Endothelial cell of hepatic sinusoid (primary cell): ENCODE data around the gene RFNG.

Source experiments
- in situ Hi-C: cut with HindIII; loops from 2 replicates; pipeline ENCODE4 v1.10.0; 2017; ENCODE audit warnings: low sequenced_read_pairs

The RFNG gene

DNA sequence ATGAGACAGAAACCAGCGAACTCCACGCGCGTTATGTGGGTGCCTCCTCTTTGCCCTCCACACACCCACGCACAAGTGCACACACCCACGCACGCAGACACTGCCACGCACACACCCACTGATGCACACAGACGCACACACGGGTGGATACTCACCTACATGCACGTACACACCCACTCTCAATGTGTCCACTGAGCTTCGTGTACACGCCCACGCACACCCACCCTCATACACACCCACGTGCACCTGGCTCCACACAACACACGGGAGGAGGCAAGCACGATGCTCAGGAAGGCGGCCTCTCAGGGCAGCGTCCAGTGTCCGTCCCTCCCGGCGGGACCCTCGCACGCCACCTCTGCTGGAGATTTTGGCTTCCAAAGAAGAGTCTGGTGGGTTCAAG is 4.2 kb downstream of the RFNG start:
- in situ Hi-C loops, result no loop called here

DNA sequence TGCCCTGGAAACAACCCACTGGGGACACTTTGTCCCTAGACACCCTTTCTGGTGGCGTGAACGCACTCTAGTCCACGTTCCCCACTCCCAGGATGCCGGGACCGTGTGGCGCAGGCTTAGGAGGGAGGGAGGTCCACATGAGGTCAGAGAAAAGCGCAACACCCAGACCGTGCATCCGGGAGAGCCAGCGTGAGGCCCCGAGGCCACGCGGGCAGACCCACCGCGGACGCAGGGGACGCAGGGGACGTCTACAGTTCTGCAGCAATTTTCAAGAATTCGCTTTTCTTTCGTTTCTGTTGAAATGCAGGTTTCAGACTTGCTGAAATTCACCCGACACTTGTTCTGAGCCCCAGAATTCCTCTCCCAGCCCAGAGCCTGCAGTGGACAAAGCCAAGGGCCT is 4.7 kb downstream of the RFNG start:
- in situ Hi-C loops, result no loop called here

DNA sequence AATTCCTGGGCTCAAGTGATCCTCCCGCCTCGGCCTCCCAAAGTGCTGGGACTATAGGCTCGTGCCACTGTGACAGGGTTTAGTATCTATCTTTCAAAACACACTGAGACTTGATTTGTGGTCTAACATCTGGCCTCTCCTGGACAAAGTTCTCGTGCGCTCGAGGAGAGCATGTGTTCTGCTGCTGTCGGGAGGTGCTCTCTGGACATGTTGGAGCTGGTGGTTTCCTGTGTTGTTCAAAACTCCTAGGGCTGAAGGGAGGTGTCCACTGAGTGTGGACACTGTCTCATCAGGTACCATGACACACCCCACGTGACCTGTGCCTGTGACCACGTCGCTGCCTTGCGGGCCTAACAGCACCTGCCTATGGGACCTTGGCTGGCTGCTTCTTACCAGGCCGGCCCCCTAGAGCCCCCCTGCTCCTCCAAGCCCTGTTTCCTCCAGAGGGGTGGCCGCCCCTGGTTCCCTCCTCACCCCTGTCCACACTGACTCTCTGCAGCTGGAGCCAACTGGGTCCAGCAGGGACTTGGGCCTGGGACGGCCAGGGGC is 5.6 kb downstream of the RFNG start:
- in situ Hi-C loops, result no loop called here

DNA sequence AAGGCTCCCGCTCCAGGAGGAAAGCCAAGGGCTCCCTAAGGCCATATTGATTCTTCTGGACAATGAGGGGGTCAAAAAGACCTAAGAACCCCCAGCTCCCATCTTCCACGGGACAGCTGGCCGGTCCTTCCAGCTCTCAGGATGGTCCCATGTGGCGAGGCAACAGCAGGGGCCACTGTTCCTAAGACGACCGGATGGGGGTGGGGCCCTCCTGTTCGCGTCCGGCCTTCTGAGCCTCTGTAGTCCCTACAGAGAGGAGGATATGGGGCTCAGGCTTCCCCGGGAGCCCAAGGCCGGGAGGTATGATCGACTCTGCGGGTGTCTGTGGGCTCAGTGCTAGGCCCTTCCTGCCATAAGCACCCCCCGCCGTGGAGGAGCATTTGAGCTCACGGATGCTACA is 8.1 kb downstream of the RFNG start:
- in situ Hi-C loops, result no loop called here

DNA sequence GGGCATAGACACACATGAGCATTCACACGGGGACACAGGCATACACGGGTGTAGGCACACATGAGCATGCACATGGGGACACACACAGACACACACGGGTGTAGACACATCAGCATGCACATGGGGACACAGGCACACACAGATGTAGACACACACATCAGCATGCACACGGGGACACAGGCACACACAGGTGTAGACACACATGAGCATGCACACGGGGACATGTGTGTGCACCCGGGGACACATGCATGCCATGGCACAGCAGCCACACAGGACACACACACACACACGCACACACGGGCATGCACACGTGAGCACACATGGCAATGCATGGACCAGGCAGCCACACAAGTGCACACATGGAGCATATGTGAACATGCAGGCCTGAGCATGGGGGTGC is 9.0 kb downstream of the RFNG start:
- in situ Hi-C loops, result no loop called here

DNA sequence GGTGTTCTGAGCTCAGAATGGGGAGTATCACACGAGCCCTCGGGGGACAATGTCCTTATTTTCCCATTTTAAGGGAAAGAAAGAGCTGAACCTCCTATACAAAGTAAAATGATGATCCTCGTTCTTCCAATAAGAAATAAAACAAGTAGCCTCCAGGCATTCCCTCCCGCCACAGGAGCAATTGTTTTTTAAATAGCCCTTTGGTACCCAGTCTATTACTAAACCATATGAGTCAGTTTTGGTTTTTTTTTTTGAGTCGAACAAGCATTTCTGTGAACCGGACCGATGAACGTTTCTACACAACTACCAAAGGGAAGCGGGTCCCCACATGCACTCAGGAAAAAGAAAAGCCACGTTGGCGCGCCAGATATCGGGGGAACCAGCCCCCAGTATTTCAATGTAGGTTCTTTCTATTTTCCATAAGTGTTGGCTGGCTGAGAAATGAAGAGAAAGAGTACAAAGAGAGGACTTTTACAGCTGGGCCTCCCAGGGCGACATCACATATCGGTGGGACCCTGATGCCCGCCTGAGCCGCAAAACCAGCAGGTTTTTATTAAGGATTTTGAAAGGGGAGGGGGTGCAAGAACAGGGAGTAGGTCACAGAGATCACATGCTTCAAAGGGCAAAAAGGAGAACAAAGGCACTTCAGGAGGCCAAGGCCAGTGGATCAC is 10.3 kb downstream of the RFNG start:
- in situ Hi-C loops, result no loop called here

DNA sequence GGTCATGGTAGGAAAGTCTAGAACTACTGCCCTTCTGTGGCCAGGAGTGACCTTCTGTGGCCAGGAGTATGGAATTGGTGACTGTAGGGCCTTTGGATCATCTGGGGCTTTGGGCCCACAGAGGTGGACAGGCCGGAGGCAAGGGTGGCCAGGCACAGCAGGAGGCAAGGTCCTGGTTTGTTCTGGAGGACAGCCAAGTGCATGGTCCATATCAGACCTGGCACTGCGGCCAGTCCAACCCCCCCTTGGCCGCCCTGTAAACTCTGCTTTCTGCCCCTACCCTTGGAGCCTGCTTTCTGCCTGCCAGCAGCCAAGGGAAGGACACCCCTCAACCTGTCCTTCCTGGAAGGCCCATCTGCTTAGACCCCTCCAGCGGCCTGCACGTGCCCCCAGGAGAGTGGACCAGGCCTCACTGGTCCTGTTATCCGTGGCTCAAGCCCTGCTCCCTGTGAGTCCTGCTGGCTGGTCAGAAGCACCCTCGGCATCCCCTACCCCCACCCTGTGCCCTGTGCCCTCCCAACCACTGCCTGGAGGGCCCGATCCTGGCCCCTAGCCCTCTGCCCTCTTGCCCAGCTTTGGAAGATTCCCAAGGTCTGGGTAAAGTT is 11.8 kb downstream of the RFNG start:
- in situ Hi-C loops, result loop anchor here (10.0 kb wide), 3 partner anchors 65 to 295 kb away; partner anchors contain the start of genes ASPSCR1, CSNK1D and SECTM1

DNA sequence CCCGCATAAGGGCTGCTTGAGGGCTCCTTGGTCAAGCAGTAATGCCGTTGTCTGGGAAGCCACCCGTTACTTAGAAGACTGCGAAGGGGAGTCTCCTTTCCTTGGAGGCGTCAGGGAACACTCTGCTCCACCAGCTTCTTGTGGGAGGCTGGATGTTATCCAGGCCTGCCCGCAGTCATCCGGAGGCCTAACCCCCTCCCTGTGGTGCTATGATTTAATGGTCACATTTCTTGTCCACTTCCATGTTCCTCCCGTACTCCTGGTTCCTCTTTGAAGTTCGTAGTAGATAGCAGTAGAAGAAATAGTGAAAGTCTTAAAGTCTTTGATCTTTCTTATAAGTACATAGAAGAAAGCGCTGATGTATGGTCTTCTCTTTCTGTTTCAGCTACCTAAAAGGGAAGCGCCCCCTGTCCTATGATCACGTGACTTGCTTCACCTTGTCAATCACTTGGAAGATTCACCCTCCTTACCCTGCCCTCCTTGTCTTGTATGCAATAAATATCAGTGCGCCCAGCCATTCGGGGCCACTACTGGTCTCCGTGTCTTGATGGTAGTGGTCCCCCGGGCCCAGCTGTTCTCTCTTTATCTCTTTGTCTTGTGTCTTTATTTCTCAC is 12.7 kb downstream of the RFNG start:
- in situ Hi-C loops, result loop anchor here (10.0 kb wide), 3 partner anchors 64 to 296 kb away; partner anchors contain the start of genes ASPSCR1, CSNK1D and SECTM1

DNA sequence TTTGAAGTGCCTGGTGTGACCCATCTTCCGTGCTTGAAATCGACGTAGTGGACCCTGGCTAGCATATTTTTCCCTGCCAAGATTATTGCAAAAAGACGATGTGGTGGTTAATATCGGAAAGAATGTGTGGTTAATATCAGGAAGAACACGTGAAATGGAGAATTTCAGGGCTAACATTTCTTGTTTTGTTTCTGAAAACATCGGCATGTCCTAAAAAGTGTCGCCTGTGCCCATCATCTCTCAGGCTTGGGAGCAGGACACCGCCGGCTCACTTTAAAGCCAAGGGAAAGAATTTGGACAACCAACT is 13.8 kb downstream of the RFNG start:
- in situ Hi-C loops, result loop anchor here (10.0 kb wide), 3 partner anchors 63 to 297 kb away; partner anchors contain the start of genes ASPSCR1, CSNK1D and SECTM1

DNA sequence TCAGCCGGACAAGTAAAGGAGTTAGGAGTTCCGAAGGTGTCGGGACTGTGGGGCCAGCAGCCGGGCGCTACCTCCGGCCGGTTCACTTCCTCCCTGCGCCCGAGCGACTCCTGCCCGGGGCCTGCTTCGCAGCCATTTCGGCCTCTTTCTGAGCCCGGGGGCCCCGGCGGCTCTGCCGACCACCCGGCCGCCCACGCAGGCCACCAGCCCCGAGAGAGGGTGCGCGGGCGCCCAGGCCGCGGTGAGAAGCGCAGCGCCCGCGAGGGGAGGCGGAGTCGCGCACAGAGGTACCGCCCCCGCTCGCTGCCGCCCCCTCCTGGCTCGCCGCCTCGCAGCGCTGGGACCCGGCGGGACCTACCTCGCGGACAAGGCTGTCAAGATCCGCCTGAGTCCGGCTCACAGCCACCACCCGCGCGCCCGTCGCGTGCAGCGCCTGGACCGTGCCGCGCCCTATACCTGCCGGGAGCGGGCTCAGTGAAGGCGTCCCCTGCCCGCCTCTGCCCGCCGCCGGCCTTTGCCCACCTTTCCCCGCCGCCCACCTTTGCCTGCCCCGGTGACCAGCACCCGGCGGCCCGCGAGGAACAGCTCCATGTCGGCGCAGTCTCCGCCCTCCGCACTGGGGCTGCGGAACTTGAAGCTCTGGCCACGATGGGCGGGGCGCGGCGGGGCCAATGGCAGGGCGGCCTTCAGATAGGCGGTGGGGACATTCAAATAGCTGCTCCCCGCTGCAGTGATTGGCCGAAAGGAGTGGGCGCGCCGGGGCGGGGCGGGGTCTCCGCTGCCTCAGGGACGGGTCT is 14.3 kb downstream of the RFNG start, which contains the start of gene DCXR:
Gene DCXR, minus strand, starts transcription at position 606 of the 797 bp plus-strand sequence. Its CDS starts 15 bp downstream, at position 591.
- in situ Hi-C loops, result loop anchor here (10.0 kb wide), 3 partner anchors 62 to 298 kb away; partner anchors contain the start of genes ASPSCR1, CSNK1D and SECTM1

DNA sequence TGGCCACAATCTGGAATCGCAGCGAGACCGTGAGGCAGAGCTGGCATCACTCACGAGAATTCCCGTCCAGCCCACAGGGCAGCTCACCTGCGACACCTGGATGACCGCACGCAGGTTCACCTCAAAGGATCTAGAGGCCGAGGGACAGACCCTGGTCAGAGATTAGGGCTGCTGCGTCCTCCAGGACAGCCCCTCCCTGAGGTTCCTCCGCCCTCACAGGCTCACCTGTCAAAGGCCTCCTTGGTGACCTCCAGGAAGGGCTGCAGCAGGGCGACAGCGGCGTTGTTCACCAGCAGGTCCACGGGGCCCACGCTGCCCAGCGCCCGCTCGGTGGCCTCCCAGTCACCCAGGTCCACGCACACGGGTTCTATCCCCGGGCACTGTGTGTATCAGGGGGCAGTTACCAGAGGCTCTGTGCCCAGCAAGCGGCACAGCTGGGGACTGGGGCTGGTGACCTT is 14.9 kb downstream of the RFNG start:
- in situ Hi-C loops, result loop anchor here (10.0 kb wide), 3 partner anchors 62 to 298 kb away; partner anchors contain the start of genes ASPSCR1, CSNK1D and SECTM1

DNA sequence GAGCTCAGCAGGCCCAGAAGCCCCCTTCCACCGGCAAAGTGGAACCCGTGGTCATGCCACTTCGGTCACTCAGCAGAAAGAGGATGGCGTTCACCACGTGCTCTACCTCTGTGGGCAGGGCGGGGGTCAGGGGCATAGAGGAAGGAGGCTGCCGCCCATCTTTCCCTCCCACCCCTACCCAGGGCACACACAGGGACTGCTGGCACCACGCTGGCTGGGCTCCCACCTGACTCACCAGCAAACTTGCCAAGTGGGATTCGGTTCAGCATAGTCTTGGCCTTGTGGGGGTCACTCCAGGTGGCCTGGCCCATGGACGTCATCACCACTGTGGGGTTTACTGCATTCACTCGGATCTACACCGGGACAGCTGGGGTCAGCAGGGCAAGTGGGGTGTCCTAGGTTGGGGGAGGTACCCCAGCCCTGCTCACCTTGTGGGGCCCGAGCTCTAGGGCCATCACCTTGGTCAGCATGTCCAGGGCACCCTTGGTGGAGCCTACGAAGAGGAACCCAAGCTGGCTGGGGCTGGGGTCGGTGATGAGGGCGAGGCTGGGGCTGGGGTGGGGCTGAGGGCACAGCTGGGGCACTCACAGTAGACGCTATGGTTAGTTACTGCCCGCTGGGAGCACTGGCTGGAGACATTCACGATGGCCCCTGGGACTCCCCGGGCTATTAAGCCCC is 15.5 kb downstream of the RFNG start:
- in situ Hi-C loops, result loop anchor here (10.0 kb wide), 3 partner anchors 61 to 299 kb away; partner anchors contain the start of genes ASPSCR1, CSNK1D and SECTM1

DNA sequence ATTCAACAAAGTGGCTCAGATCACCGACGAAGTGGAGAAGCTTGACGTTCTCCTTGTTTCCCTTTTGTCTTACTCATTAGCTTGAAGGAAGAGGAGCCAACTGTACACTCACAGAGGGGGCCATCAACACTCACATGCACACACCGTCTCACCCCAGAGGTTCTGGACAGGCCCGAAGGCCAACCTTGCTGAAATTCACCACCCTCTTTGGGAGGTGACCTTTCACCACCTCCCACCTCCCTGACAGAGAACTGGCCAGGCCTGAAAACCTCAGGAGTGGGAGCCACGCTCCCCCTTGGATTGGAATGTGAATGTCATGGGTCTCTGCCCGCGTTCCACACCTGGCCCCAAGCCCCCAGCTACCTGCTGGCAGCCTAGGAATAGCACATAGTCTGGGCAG is 16.1 kb downstream of the RFNG start:
- in situ Hi-C loops, result loop anchor here (10.0 kb wide), 3 partner anchors 61 to 299 kb away; partner anchors contain the start of genes ASPSCR1, CSNK1D and SECTM1

DNA sequence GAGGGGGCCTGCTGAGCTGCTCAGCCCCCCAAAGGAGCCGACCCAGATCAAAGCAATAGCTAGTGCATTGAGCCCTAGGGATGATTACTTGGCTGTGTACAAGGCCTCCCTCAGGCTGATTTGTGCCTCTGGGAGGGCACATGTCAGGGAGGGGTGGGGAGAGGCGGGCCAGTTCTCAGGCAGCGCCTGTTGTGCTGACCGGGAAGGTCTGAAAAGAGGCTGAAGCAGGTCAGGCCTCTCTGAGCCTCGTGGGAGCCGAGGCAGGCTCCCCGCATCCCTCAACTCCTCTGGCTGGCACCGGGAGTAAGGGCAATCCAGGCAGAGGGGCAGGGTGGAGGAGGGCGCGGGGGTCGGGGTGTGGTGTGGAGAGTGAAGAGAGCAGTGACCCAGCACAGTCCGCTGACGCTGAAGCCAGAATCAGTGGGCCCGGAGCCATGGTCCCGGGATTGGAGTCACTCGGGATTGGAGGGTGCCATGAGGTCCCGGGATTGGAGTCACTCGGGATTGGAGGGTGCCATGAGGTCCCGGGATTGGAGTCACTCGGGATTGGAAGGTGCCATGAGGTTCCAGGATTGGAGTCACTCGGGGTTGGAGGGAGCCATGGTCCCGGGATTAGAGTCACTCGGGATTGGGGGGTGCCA is 17.1 kb downstream of the RFNG start:
- in situ Hi-C loops, result loop anchor here (10.0 kb wide), 3 partner anchors 60 to 300 kb away; partner anchors contain the start of genes ASPSCR1, CSNK1D and SECTM1

DNA sequence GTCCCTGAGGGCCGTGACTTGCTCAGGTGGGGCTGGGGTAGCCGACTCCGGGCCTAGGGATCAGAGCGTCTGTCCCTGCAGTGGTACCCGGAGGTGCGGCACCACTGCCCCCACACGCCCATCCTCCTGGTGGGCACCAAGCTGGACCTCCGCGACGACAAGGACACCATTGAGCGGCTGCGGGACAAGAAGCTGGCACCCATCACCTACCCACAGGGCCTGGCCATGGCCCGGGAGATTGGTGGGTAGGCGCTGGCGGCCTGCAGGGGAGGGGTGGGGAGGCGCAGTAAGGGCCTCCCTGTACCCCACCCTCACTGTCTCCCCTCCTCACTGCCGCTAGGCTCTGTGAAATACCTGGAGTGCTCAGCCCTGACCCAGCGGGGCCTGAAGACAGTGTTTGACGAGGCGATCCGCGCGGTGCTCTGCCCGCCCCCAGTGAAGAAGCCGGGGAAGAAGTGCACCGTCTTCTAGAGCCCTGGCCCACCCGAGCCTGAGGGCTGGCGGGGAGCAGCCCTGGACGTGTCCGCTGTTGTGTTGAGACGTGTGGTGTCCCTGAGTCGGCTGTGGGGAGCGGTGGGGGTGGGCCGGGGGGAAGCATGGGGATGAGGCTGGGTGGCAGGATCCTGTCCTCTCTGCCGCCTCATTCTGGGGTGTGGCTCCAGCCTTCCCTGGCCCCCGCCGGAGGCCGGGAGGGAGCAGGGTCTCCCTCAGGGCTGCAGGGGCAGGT is 18.1 kb downstream of the RFNG start:
- in situ Hi-C loops, result loop anchor here (10.0 kb wide), 3 partner anchors 59 to 301 kb away; partner anchors contain the start of genes ASPSCR1, CSNK1D and SECTM1

DNA sequence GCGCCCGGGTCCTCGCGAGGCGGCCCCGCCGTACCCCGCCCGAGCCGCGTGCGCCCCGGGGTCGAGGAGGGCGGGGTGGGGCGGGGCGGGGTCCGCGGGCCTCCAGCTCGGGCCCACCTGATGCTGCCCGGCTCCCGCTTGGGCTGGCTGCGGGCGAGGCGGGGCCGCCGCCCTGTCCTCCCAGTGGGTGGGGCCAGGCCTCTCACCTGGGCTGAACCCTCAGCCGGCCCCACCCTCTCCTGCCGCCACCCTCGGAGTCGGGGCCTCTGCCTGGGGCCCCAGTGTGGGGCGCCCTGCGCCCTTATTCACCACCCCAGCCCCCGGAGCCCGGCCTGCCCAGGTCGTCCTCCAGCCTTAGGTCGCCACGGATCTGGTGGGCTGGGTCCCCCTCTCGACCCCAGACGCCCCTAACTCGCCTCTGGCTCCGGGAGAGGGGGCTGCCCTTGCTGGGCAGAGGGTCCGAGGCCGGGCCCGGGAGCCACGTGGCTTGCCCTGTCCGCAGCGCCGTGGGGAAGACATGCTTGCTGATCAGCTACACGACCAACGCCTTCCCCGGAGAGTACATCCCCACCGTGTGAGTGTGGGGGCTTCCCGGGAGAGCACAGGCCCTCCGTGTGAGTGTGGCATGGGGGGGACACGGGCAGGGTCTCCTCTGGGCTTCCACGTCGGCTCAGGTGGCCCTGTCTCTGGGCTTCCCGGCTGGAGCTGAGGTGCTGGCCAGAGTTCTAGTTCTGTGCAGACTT is 19.6 kb downstream of the RFNG start:
- in situ Hi-C loops, result loop anchor here (10.0 kb wide), 3 partner anchors 57 to 303 kb away; partner anchors contain the start of genes ASPSCR1, CSNK1D and SECTM1

DNA sequence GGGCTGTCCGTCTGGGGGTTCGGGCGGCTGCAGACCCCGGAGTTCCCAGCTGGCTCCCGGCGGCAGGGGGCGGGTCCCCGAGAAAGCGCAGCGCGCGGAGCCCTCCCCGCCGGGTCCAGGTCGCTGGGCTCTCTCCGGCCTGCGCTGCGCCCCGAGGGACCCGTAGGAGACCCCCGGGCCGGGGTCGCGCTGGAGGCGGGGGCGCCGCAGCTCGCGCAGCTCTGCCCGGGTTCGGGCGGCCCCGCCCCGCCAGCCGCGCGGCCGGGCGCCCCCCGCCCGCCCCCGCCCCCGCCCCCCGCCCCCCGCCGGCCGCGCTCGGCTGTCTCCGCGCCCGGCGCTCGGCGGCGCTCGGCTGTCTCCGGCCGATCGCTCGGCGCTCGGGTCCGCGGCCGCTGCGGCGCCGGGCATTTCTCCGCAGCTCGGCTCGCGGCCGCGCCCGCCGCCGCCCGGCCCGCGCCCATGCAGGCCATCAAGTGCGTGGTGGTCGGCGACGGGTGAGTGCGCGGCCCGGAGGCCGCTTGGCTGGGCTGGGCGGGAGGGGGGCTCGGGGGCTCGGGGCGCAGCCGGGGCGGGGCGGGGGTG is 20.2 kb downstream of the RFNG start, which contains the start of gene RAC3:
Gene RAC3, plus strand, starts transcription at position 376 of the 582 bp plus-strand sequence. Its CDS starts 84 bp downstream, at position 460.
- in situ Hi-C loops, result loop anchor here (10.0 kb wide), 3 partner anchors 57 to 303 kb away; partner anchors contain the start of genes ASPSCR1, CSNK1D and SECTM1
